A549 (cell line): ENCODE results near the gene SH3PXD2A. TPM values are rescaled to one million over a fixed set of nuclear protein-coding genes. Genes with fewer than 3 reads are reported as not detected.

Source experiments
- ATAC-seq, 2 experiments: fragments of 200-7000 bp in 1 of 2; fragments of >200 bp in 1 of 2; cut with Nextera tagmentation in 1 of 2; cut with Tn5 transposase in 1 of 2; 3 replicates each; pipeline versions ENCODE4 v1.8.0 to v1.9.1; 2018 to 2020; ENCODE audit warnings: mild to moderate bottlenecking in 1 of 2, moderate library complexity in 1 of 2
- CTCF ChIA-PET: fragments of 300-600 bp; sonication (Branson Sonifier 250); formaldehyde crosslinking; extraction: SDS; loops from one replicate; lab custom pipeline; 2021; ENCODE audit warnings: antibody characterized with exemption, inconsistent platforms; lab: Yijun Ruan, JAX
- POLR2A ChIA-PET: fragments of 350-600 bp; formaldehyde crosslinking; extraction: SDS; loops from one replicate; lab custom pipeline; 2021; ENCODE audit warnings: antibody characterized with exemption, inconsistent platforms; lab: Yijun Ruan, JAX
- DNase-seq, 2 experiments: peaks; one replicate each; pipeline versions ENCODE4 v3.0.0 to v3.0.0-alpha.2; 2011 to 2016; ENCODE audit warnings: low read depth in 1 of 2, low spot score in 1 of 2
- FAIRE-seq: peaks from 2 replicates; lab custom pipeline; 2011; peaks lifted over from hg19 to GRCh38; lab: Jason Lieb, UNC
- H3K27ac ChIP-seq, 2 experiments: fragments of >200 bp; sonication (Bioruptor Twin); formaldehyde crosslinking; 3 replicates each; pipeline ENCODE4 v1.5.1; 2016 to 2017
- H3K4me1 ChIP-seq: fragments of >200 bp; sonication (Bioruptor Twin); formaldehyde crosslinking; 3 replicates; pipeline ENCODE4 v1.6.1; 2016
- H3K4me2 ChIP-seq: fragments of >200 bp; sonication (Bioruptor Twin); formaldehyde crosslinking; 3 replicates; pipeline ENCODE4 v1.6.1; 2016
- H3K4me3 ChIP-seq: fragments of >200 bp; sonication (Bioruptor Twin); formaldehyde crosslinking; 3 replicates; pipeline ENCODE4 v1.5.1; 2016
- H3K9me3 ChIP-seq: fragments of >200 bp; sonication (Bioruptor Twin); formaldehyde crosslinking; 3 replicates; pipeline ENCODE4 v1.6.1; 2016
- CBX8 ChIP-seq: fragments of 200-600 bp; sonication (generic); IDR thresholded peaks from 2 replicates; pipeline ENCODE4 v1.6.1; 2016
- CHD4 ChIP-seq: fragments of 200-600 bp; sonication (generic); IDR thresholded peaks from 2 replicates; pipeline ENCODE4 v1.6.1; 2016; ENCODE audit warnings: antibody characterized with exemption, mild to moderate bottlenecking, borderline replicate concordance
- CTCF ChIP-seq: fragments of >200 bp; sonication (Bioruptor Twin); formaldehyde crosslinking; IDR thresholded peaks from 3 replicates; pipeline ENCODE4 v1.5.1; 2016
- E2F6 ChIP-seq: IDR thresholded peaks from 2 replicates; pipeline ENCODE4 v1.6.1; 2012; ENCODE audit warnings: low read depth, borderline replicate concordance
- EHF ChIP-seq: fragments of 250-450 bp; sonication (Bioruptor Pico); IDR thresholded peaks from 2 replicates; pipeline ENCODE4 v1.5.0; 2020; ENCODE audit warnings: mild to moderate bottlenecking
- EHMT2 ChIP-seq: fragments of 200-600 bp; sonication (generic); IDR thresholded peaks from 2 replicates; pipeline ENCODE4 v1.6.1; 2016; ENCODE audit warnings: antibody characterized with exemption, low read depth, mild to moderate bottlenecking, moderate library complexity
- FOXS1 ChIP-seq: fragments of 250-450 bp; sonication (Bioruptor Pico); IDR thresholded peaks from 2 replicates; pipeline ENCODE4 v1.5.0; 2020; ENCODE audit warnings: mild to moderate bottlenecking, moderate library complexity
- KDM1A ChIP-seq: fragments of 200-600 bp; sonication (generic); IDR thresholded peaks from 2 replicates; pipeline ENCODE4 v1.6.1; 2016; ENCODE audit warnings: low read depth, mild to moderate bottlenecking
- MAFK ChIP-seq: fragments of 450-650 bp; IDR thresholded peaks from 2 replicates; pipeline ENCODE4 v1.6.1; 2014; ENCODE audit not compliant: partially characterized antibody
- MAX ChIP-seq: IDR thresholded peaks from 2 replicates; pipeline ENCODE4 v1.6.1; 2012
- MYC ChIP-seq: IDR thresholded peaks from 2 replicates; pipeline ENCODE4 v1.6.1; 2012; ENCODE audit warnings: mild to moderate bottlenecking, inconsistent platforms, low read length, improper control_type of control experiment, borderline replicate concordance
- NFE2L2 ChIP-seq: fragments of 150-350 bp; conservative IDR thresholded peaks from 2 replicates; pipeline ENCODE4 v1.6.1; 2014; ENCODE audit warnings: low read length
- NPAS2 ChIP-seq: fragments of 250-450 bp; sonication (Bioruptor Pico); IDR thresholded peaks from 2 replicates; pipeline ENCODE4 v1.8.0; 2022; ENCODE audit warnings: mild to moderate bottlenecking, moderate library complexity, borderline replicate concordance
- NR3C1 ChIP-seq: fragments of >200 bp; sonication (Bioruptor Twin); formaldehyde crosslinking; IDR thresholded peaks from 3 replicates; pipeline ENCODE4 v1.6.1; 2017
- PBX3 ChIP-seq: IDR thresholded peaks from 2 replicates; pipeline ENCODE4 v1.6.1; 2012
- PHF8 ChIP-seq: fragments of 200-600 bp; sonication (generic); IDR thresholded peaks from 2 replicates; pipeline ENCODE4 v1.6.1; 2016; ENCODE audit warnings: low read depth, mild to moderate bottlenecking, antibody characterized with exemption, moderate library complexity, borderline replicate concordance
- RARB ChIP-seq: fragments of 250-450 bp; sonication (Bioruptor Pico); IDR thresholded peaks from 2 replicates; pipeline ENCODE4 v1.8.0; 2021; ENCODE audit warnings: mild to moderate bottlenecking, moderate library complexity
- RFX5 ChIP-seq: fragments of 450-650 bp; IDR thresholded peaks from 2 replicates; pipeline ENCODE4 v1.7.1; 2014; ENCODE audit warnings: antibody characterized with exemption, mild to moderate bottlenecking, moderate library complexity
- SMC3 ChIP-seq: fragments of >200 bp; sonication (Bioruptor Twin); formaldehyde crosslinking; IDR thresholded peaks from 3 replicates; pipeline ENCODE4 v1.6.1; 2018; ENCODE audit warnings: inconsistent platforms
- TFCP2L1 ChIP-seq: fragments of 250-450 bp; sonication (Bioruptor Pico); IDR thresholded peaks from 2 replicates; pipeline ENCODE4 v1.5.0; 2021; ENCODE audit warnings: mild to moderate bottlenecking
- ZC3H11A ChIP-seq: fragments of 450-650 bp; IDR thresholded peaks from 2 replicates; pipeline ENCODE4 v1.6.1; 2014; ENCODE audit warnings: antibody characterized with exemption, mild to moderate bottlenecking
- ZFP36 ChIP-seq: fragments of 450-650 bp; IDR thresholded peaks from 2 replicates; pipeline ENCODE4 v1.6.1; 2014; ENCODE audit warnings: borderline replicate concordance; ENCODE audit not compliant: partially characterized antibody
- ZNF302 ChIP-seq: fragments of 250-450 bp; sonication (Bioruptor Pico); IDR thresholded peaks from 2 replicates; pipeline ENCODE4 v1.9.0; 2021; ENCODE audit warnings: inconsistent platforms, mild to moderate bottlenecking, moderate library complexity
- WGBS: methylation state at CpG from one replicate; pipeline ENCODE4 v1.1.6; 2017; ENCODE audit errors: missing lambda C conversion rate; 5-methylcytosine and 5-hydroxymethylcytosine counted together
- polyA plus RNA-seq, 4 experiments: library from polyadenylated mRNA; depleted of rRNA in 3 of 4; stranded (reverse); fragments of >200 nt; fragmentation: RNase III in 1 of 4; extraction: RNeasy Plus Mini Kit Qiagen cat#74134 plus additional on column Dnase treatment in 1 of 4; gene quantifications; 2 replicates in 3 of 4; 3 replicates in 1 of 4; pipeline ENCODE4 v1.2.3, GENCODE V29; 2011 to 2017

The SH3PXD2A gene
- polyA plus RNA-seq, 2 of the 4 experiments (the other 2 are of a cell fraction): 2.4 to 3.9 TPM

GRCh38 chr10:103572347-103573204, 282.8 kb downstream of the SH3PXD2A start:
- 81% methylated on average over 10 of the region's 10 CpGs for WGBS
- no peak overlapping the region for H3K4me2 ChIP-seq
- no peak for FAIRE-seq
- TF ChIP-seq E2F6 (no peak), KDM1A (0 out of 2 replicates have a peak, but pooled peaks have one; percentile 52)
- TF ChIP-seq, all 56 proteins: peak for 1
- no peaks in the 10 kb centered on the region for H3K9me3 ChIP-seq
- CTCF ChIA-PET: interaction anchor here (0.7 to 1.1 kb wide), 4 partner anchors 9 to 862 kb away, joined by 3 read pairs; no protein-coding TSS in a partner anchor
- POLR2A ChIA-PET: interaction anchor here (0.7 kb wide), 2 partner anchors 86 to 161 kb away, joined by 3 read pairs; no protein-coding TSS in a partner anchor
- no peak overlapping the region for H3K4me3 ChIP-seq
- ATAC-seq: no peak
- no peak overlapping the region for H3K27ac ChIP-seq
- DNase-seq: no peak
- H3K4me1 ChIP-seq: peaks cover 21% of the 10 kb centered on the region; the same call in 2 of the 3 replicates

- Histone ChIP-seq H3K9me3 (no peaks in the 10 kb centered on the region), H3K4me1 (peaks cover 14% of the 10 kb centered on the region; the same call in 2 of the 3 replicates), H3K4me3 (no peak overlapping the region)
- TF ChIP-seq ZNF302 (CRISPR knock-in tag): no peak
- no peak for TF ChIP-seq MAFK
- no peak for TF ChIP-seq PHF8
- TF ChIP-seq NPAS2: no peak
- TF ChIP-seq PBX3: no peak
- TF ChIP-seq FOXS1 (CRISPR knock-in tag): no peak
- TF ChIP-seq EHMT2: no peak
- no peak for TF ChIP-seq NFE2L2
- no peak for TF ChIP-seq EHF (CRISPR knock-in tag)
- no peak for TF ChIP-seq MYC
- TF ChIP-seq SMC3: no peak
- TF ChIP-seq NR3C1: no peak
- no peak for TF ChIP-seq RARB (CRISPR knock-in tag)
- TF ChIP-seq, all 56 proteins: peak for 0
- Histone ChIP-seq H3K4me2 (no peak overlapping the region), H3K27ac (no peak overlapping the region)
- 87% methylated on average over 14 of the region's 18 CpGs for WGBS
- POLR2A ChIA-PET: no interaction called here
- DNase-seq: no peak
- FAIRE-seq: no peak
- no peak for ATAC-seq
- CTCF ChIA-PET: no interaction called here
These were observed 283.8 kb downstream of the SH3PXD2A start for GRCh38 chr10:103571656-103571975.

- ChIA-PET POLR2A (no interaction called here), CTCF (no interaction called here)
- no peak for FAIRE-seq
- H3K27ac ChIP-seq: no peak overlapping the region
- 90% methylated on average over 24 of the region's 28 CpGs for WGBS
- H3K4me3 ChIP-seq: no peak overlapping the region
- ATAC-seq: no peak
- H3K9me3 ChIP-seq: no peaks in the 10 kb centered on the region
- no peak for DNase-seq
- H3K4me1 ChIP-seq: peaks cover 9% of the 10 kb centered on the region; the same call in 2 of the 3 replicates
- TF ChIP-seq PHF8 (no peak), SMC3 (no peak)
- TF ChIP-seq, all 56 proteins: peak for 0
- H3K4me2 ChIP-seq: no peak overlapping the region
These were observed 284.3 kb downstream of the SH3PXD2A start for GRCh38 chr10:103570844-103571655.

GRCh38 chr10:103569896-103570295, 285.5 kb downstream of the SH3PXD2A start:
- Histone ChIP-seq H3K27ac (no peak overlapping the region), H3K4me3 (no peak overlapping the region), H3K9me3 (no peaks in the 10 kb centered on the region), H3K4me2 (no peak overlapping the region), H3K4me1 (no peaks in the 10 kb centered on the region)
- CTCF ChIA-PET: interaction anchor here (1.9 kb wide), 1 partner anchor 9 kb away, joined by 6 read pairs; no protein-coding TSS in a partner anchor
- DNase-seq: no peak
- FAIRE-seq: no peak
- 77% methylated on average over 5 of the region's 5 CpGs for WGBS
- ATAC-seq: no peak; a peak in 1 of 6 replicates
- POLR2A ChIA-PET: no interaction called here
- TF ChIP-seq TFCP2L1 (CRISPR knock-in tag) (no peak), RFX5 (no peak), EHMT2 (no peak), ZFP36 (no peak), CTCF (no peak), CHD4 (no peak), PHF8 (no peak), NR3C1 (no peak), RARB (CRISPR knock-in tag) (no peak), CBX8 (no peak), ZC3H11A (no peak), MAX (no peak)
